Heart left ventricle (tissue), 16 donors: ENCODE data around the gene IL11. TPM values are rescaled to one million over a fixed set of nuclear protein-coding genes. Genes with fewer than 3 reads are reported as not detected.

ENCODE experiments used
- ATAC-seq, 4 donors: fragments of 200-7000 bp; cut with Tn5 transposase; one replicate each; pipeline ENCODE4 v1.9.1; 2020 to 2022; ENCODE audit warnings: moderate library complexity in 4 of 4, mild to moderate bottlenecking in 3 of 4, moderate number of reproducible peaks in 1 of 4
- DNase-seq, 5 donors: peaks; one replicate each; pipeline ENCODE4 v3.0.0-alpha.2; 2020
- H3K27ac ChIP-seq, 12 donors: fragments of 200-600 bp; sonication (generic) in 4 of 12; one replicate each; pipeline versions ENCODE4 v1.5.0 to v1.8.0; 2016 to 2022; ENCODE audit warnings: mild to moderate bottlenecking in 2 of 12
- H3K27me3 ChIP-seq, 9 donors: fragments of 200-600 bp; sonication (generic) in 2 of 9; one replicate each; pipeline versions ENCODE4 v1.5.1 to v1.8.0; 2016 to 2022; ENCODE audit warnings: mild to moderate bottlenecking in 3 of 9
- H3K36me3 ChIP-seq, 9 donors: fragments of 200-600 bp; sonication (generic) in 2 of 9; one replicate each; pipeline versions ENCODE4 v1.5.0 to v1.8.0; 2018 to 2022; ENCODE audit warnings: mild to moderate bottlenecking in 2 of 9
- H3K4me1 ChIP-seq, 12 donors: fragments of 200-600 bp; sonication (generic) in 4 of 12; one replicate each; pipeline versions ENCODE4 v1.5.0 to v1.8.0; 2016 to 2022; ENCODE audit warnings: mild to moderate bottlenecking in 3 of 12
- H3K4me3 ChIP-seq, 12 donors: fragments of 200-600 bp; sonication (generic) in 4 of 12; one replicate each; pipeline versions ENCODE4 v1.5.0 to v1.8.0; 2017 to 2022; ENCODE audit warnings: mild to moderate bottlenecking in 9 of 12, moderate library complexity in 4 of 12
- H3K9me3 ChIP-seq, 12 donors: fragments of 200-600 bp; sonication (generic) in 4 of 12; one replicate each; pipeline versions ENCODE4 v1.5.0 to v1.8.0; 2016 to 2022; ENCODE audit warnings: mild to moderate bottlenecking in 1 of 12
- CTCF ChIP-seq, 12 donors: fragments of 200-600 bp; sonication (generic) in 4 of 12; IDR thresholded peaks; one replicate each; pipeline versions ENCODE4 v1.5.0 to v1.8.0; 2018 to 2022; ENCODE audit warnings: antibody characterized with exemption in 12 of 12, mild to moderate bottlenecking in 5 of 12
- POLR2A ChIP-seq, 2 donors: fragments of 450-650 bp; IDR thresholded peaks; one replicate each; pipeline ENCODE4 v1.6.1; 2017; ENCODE audit warnings: antibody characterized with exemption in 2 of 2, mild to moderate bottlenecking in 2 of 2, moderate library complexity in 2 of 2
- WGBS, 4 donors: extraction: QIAGEN DNeasy Blood & Tissue Kit in 2 of 4; methylation state at CpG; one replicate each; pipeline versions ENCODE4 v1.1.5 to v1.1.7; 2013 to 2018; 5-methylcytosine and 5-hydroxymethylcytosine counted together
- intact Hi-C, 10 donors: fragments of 100-400 bp; cut with DNase I; formaldehyde crosslinking; loops; one replicate each; pipeline versions ENCODE4 v1.11.1 to v1.14.2; 2022
- polyA plus RNA-seq, 2 donors: library from polyadenylated mRNA; stranded (reverse); fragments of 200-250 nt; gene quantifications; one replicate each; pipeline ENCODE4 v1.2.3, GENCODE V29; 2013
- total RNA-seq, 9 donors: library from RNA; depleted of rRNA in 2 of 9; stranded (reverse); fragments of >200 nt in 2 of 9; fragmentation: NEBNext Ultra II Directional in 3 of 9; extraction: Animal tissue kit (Norgen Biotek cat#: 25700) in 3 of 9; gene quantifications; one replicate each; pipeline versions ENCODE4 v1.1.0 to v1.2.4, GENCODE V29; 2016 to 2023
- donor health status: ischemic (EF 13 %, LVEDD 7.1; RV severe dilation, severe dysfunction).
- donor health status: healthy with polysubstance abuse.
- donor health status: DM: no; HTN: yes; CAD: no.
- donor health status: DM: no; HTN: no; CAD: no.
- donor health status: ischemic (EF 25% LVEDD 6.9; RV normal size, moderate dysfunction).
- donor health status: ischemic (EF 25% LVEDD 5.7; RV mildly dilated, moderate dysfunction).
- donor health status: healthy.
- donor health status: DM: yes; HTN: yes; CAD: no.
- donor health status: ischemic (EF 35%, LVEDD 5.7; RV mildly dilated, moderate dysfunction).
- donor health status: nonischemic (EF 11% LVEDD 7.7; RV severe dilation, severe dysfunction).
- donor health status: DM: yes; HTN: yes; CAD: no.
- donor health status: PGD.
- donor health status: ischemic (EF 29% LVEDD 5.4; RV normal size, mild dysfunction).
- donor health status: nonischemic (EF 23%, LVEDD 6.1; RV moderate dilation, normal function).

The IL11 gene
- total and polyA plus RNA-seq, 11 donors, result 0.11 to 0.43 (median 0.25) TPM; not detected in 8

- Histone ChIP-seq H3K9me3 (no peaks in the 10 kb centered on the region), H3K4me1 (peaks cover 0 to 28% (median 12%) of the 10 kb centered on the region in 12 donors), H3K27me3 (no peaks in the 10 kb centered on the region), H3K27ac (no peak overlapping the region), H3K4me3 (no peak overlapping the region), H3K36me3 (peaks cover 0 to 50% (median 37%) of the 10 kb centered on the region in 9 donors)
- 76 to 78% (median 77%) methylated on average over 18 of the region's 18 CpGs for WGBS, 4 donors
- TF ChIP-seq CTCF (IDR thresholded peaks at IDR 0.05), result no peak
- no peak for TF ChIP-seq POLR2A (IDR thresholded peaks at IDR 0.05)
- intact Hi-C loops, result no loop called here
- ATAC-seq, result no peak
- DNase-seq, result no peak
These were observed 22.8 kb upstream of the IL11 start for GRCh38 chr19:55392820-55393761.

- DNase-seq (no peak), ATAC-seq (no peak)
- Histone ChIP-seq H3K36me3 (peaks cover 0 to 61% (median 48%) of the 10 kb centered on the region in 9 donors), H3K27me3 (no peaks in the 10 kb centered on the region), H3K4me1 (peaks cover 6 to 36% (median 23%) of the 10 kb centered on the region in 12 donors), H3K9me3 (no peaks in the 10 kb centered on the region), H3K4me3 (no peak overlapping the region), H3K27ac (no peak overlapping the region)
- WGBS, 4 donors, result 85 to 90% (median 86%) methylated on average over 18 of the region's 18 CpGs
- intact Hi-C loops, result no loop called here
- TF ChIP-seq POLR2A (IDR thresholded peaks at IDR 0.05), result no peak
- no peak for TF ChIP-seq CTCF (IDR thresholded peaks at IDR 0.05)
These were observed 21.7 kb upstream of the IL11 start for GRCh38 chr19:55391702-55392615.

GRCh38 chr19:55391191-55391670 lies 21.0 kb upstream of the IL11 start:
- WGBS, 4 donors, result 82 to 87% (median 83%) methylated on average over 12 of the region's 12 CpGs
- H3K36me3 ChIP-seq, result peaks cover 0 to 65% (median 48%) of the 10 kb centered on the region in 9 donors
- no peaks in the 10 kb centered on the region for H3K27me3 ChIP-seq
- ATAC-seq (no peak), DNase-seq (peak in 1 of 5 donors; percentile 19)
- intact Hi-C loops, result no loop called here
- H3K9me3 ChIP-seq, result no peaks in the 10 kb centered on the region
- TF ChIP-seq CTCF (IDR thresholded peaks at IDR 0.05) (no peak), POLR2A (IDR thresholded peaks at IDR 0.05) (no peak)
- no peak overlapping the region for H3K27ac ChIP-seq
- H3K4me3 ChIP-seq, result no peak overlapping the region
- peaks cover 7 to 41% (median 28%) of the 10 kb centered on the region in 12 donors for H3K4me1 ChIP-seq
